Islet precursor cell (in vitro differentiated cells): ENCODE measurements around the gene SOX6.
"Not testable (repeated sequence)": the region's sequence is repeated elsewhere in the genome, so short reads cannot be mapped to it uniquely, and the experiment has no call there.

ENCODE experiments used
- DNase-seq: peaks from one replicate; pipeline ENCODE4 v3.0.0-alpha.2; 2018

SOX6 gene

DNA sequence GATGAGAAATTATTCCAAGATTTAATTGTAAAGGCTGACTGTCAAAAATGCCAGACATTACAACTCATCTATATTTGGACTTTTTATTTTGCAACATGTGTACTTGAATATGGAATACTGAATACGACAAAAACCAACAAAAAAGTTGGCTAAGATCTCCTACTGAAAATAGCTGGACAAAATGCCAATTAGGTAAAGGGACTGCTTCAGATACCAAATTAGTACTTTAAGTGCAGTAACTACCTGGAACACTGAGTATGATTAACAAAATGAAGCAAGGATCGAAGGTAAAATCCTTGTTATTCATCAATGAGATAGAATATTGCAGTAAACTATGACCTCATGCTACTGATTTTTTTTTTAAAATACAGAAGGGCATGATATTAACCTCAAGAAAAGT is 173.8 kb downstream of the SOX6 start:
- no peak for DNase-seq

DNA sequence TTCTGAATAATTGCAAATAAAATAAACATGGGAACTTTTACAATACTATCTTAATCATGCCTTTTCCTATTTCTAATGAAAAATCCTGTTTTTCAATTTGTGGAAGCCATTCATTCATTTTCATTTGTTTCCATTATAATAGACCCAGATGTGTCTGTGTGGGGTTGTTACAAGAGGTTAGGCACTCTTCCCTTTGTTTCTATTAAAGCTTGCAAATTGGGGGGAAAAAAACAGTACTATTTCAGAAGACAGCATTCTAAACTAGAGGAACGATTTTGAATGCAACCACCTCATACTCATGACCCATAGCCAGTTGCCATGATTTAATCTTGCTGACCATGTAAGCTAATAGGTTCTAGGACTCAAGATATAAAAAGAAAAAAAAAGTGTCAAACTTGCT is 175.5 kb downstream of the SOX6 start:
- no peak for DNase-seq

DNA sequence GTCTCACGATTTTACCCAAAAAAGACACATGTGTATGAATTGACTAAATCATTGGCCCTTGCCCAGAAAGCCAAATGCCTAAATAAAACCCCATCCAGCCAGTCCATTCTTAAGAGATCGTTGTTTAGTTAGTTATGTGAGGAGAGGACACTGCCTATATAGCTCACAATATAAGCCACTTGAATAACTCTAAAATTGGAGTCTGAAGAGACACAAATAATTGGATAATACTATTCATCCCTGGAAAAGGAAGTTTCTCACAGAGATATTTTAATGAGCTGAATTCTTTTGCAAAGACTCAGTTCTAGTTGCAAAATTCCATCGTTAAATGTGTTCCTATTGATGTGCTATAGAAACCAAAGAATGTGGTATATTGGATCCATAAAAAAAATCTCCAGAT is 176.7 kb downstream of the SOX6 start:
- DNase-seq = no peak

DNA sequence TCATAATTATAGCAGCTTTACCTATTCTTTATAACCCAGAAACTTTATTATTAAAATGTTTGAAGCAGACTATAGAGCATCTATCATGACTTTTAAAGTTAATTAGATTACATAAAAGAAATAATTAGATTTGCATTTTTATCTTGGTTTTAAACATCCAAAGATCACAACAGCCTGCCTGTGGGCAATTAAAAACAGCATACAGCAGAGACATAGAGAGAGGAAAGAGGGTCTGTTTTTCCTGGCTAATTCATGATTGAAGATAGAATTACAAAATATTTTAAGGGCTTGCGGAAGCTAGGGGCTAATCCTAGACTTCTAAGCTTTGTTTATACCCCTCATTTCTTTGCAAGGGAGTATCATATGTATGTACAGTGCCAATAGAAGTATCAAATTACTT is 178.1 kb downstream of the SOX6 start:
- no peak for DNase-seq

DNA sequence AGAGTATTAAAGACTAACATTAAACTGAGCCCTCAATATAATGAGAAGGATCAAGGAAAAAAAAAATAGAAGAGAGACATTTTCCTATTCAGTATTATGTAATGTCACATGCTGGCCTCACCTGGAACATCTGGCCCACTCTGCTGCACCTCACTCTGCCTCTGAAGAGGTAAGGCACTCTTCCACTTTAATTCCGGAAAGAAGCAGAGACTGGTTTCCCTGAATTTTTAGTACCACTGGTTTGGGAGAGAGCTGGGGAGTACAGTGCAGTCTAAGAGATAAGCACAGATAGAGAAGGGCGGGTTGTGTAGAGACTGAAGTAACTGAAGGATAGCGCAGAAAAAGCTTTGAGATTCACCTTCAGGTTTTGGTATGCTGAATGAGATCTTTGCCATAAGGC is 178.7 kb downstream of the SOX6 start:
- no peak for DNase-seq

DNA sequence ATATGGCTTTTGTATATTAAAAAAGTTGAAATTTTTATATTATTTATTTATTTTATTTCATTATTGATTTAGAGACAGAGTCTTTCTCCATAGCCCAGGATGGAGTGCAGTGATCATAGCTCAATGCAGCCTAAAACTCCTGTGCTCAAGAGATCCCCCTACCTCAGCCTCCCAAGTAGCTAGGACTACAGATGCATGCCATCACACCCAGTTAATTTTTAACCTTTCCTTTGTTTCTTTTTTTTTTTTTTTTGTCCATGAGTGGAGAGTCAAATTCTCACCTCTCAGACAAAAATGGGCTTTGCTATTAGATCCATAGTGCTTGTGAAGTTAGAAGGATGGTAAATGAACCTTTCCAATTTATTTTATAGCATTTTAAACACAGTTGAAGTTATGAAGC is 182.5 kb downstream of the SOX6 start:
- DNase-seq = no peak

DNA sequence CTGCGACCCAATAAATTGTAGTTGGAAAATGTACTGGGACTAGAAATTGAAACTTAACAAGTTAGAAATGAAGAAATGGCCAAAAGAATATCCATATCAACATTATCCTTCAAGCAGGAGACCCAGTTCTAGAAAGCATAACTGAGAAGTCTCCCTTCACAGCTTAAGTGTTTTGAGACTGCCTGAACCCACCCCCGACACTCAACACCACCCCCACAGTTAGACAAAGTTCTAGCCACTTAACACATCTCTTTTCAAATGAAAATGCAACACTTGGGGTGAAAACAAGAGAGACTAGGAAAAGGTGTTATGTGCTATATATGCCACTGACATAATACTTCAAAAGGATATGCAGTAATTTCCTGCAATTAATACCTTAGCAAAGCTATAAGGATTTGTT is 184.5 kb downstream of the SOX6 start:
- DNase-seq = no peak

DNA sequence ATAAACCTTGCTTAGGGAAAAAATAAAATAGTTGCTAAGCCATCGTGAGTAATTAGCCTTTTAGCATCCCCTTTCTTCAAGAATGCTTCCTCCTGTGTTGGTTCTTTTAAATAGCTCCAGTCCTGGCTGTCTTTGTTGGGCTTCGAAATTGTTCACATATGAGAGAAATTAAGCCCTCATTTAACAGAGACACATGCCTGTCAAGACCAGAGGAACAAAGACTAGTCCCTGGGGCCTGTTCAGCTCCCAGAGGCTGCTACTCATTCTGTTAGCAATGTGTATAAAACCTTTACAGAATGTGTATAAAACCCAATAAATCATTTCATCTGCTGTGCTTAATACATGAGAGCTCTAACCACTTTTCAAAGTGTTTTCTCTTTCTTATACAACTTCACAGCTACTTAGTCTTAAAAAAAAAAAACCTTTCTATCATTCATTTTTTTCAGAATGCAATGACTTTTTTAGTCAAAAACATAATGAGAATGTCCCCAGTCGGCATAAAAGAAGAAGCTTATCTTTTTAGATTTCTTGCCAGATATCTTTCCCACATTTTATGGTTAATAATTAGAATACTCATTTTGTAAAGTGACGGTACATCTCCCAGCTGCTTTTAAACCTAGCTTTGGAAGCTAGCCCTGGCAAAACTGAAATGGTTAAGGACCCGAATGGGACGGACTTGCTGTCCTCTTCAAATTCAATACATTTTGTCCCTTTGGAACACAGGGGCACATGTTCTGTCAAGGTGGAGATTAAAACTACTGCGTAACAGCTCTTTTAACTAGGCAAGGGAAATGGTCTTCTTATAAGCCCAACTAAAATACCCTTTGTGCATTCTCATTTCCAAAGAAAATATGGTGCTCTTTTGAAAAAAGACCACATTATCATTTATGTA is 186.1 kb downstream of the SOX6 start:
- no peak for DNase-seq

DNA sequence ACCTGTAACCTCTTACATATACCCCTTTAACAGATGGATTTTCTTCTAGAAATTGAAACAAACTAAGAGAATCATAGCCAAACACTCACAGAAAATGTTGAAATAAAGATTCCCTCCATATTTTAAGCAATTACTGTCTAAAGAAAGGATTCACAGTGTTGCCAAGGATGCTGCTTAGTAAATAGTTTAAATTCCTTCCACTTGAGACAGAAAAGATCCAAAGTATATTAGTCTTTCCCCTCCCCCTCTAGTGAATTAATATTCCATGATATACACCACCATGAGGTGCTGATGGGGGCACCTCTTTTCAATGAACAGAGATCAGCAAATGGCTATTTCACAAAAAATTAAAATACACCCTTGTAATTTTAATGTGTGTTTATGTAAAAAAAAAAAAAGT is 186.8 kb downstream of the SOX6 start:
- DNase-seq = no peak

DNA sequence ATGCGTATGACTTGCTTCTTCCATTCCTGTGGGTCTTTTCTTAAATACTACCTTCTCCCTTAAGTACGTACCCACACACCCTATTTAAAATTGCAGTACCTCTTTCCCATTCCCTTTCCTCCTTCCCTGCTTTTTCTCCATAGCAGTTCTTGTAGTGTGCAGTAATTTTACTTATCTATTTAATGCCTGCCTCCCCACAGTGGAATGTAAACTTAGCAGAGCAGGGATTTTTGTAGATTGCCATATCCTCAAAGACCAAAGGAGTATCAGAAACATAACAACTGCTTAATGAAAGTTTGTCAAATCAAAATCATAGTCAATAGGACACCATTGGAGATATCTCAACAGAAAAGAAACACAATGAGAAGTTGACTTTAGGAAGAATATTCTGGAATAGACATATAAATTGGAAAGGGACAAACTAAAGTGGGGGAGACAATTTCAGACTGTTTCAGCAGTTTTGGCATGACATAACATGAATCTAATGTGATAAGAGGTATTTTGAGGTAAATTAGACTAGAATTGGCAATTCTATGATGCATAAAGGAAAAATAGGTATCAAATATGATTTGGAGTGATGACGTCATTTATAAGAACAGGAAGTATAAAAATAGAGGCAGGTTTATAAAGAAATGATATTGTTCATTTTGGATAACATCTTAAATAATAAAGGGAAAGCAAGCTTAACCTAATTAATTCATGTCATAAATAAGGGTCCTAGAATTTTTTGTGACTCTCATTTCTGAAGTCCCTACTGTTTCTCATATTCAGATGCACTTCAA is 188.4 kb downstream of the SOX6 start:
- no peak for DNase-seq

DNA sequence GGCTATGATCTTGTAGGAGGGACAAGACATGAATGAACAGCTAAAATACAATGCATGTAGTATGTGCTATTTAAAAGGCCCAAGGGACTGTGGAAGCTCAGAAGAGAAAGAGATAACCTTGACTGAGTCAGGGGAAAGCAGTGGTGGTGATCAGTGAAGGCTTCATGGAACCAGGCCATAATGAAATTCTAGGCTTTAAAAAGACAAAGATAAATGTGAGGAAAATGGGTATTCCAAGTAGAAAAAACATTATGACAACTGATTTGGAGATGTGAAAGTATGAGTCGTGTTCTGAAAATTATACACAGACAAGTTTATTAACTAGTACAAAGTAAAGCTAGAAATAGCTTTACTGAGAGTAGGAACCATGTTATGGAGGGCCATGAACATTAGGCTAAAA is 189.8 kb downstream of the SOX6 start:
- no peak for DNase-seq

DNA sequence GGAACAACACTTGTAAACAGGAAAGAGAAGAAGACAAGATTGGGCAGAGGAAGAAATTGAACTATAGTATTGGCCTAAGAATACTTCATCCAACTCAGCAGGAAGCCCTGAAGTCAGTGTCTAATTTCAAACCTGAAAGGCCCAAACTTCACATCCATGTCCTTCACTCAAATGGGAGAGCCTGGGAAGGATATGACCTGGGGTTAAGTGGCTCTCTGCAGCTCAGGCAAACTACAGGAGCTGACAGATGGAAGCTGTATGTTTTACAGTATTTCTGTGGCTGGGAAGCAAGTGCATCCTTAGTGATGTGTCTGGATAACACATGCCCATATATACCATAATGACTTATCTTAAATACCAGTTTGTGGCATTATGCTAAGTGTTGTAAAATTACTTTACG is 196.2 kb downstream of the SOX6 start:
- DNase-seq = no peak

DNA sequence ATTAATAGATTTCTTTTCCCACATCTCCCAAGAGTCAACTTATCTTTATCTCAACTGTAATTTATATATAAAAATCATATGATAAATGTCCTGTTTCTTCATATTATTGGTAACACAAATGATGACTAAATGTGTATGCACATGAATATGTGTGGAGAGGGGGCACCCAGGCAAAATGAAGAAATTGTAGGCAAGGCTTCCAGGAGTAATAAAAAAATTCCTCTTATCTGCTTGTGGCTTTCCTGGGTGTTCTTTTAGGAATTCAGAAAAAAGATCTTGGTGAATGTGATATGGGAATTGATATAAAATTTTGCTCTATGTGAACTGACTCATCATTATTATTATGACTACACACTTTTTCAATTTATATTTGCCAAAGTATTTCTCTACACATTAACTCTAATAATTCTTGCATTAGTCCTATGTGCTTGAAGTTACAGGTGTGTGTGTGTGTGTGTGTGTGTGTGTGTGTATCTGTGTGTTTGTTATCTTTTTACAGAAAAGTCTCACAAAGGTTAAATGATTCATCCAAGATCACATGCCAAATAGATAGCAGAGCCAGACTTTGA is 197.8 kb downstream of the SOX6 start:
- DNase-seq = no peak

DNA sequence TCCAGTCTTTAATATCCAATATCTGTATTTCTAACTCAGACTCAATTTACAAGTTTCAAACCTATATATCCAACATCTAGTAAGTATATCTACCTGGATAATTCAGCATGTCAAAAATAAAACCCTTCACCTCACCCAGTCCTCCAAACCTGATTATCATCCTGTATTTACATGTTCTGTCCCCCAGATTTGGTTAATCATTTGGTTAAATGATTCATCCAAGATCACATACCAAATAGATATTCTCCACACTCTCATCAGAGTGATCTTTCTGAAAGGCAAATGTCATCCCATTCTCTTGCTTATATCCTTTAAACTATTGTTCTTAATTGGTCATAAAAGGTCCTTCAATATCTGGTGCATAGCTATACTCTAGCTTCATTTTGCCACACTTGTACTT is 199.0 kb downstream of the SOX6 start:
- no peak for DNase-seq

DNA sequence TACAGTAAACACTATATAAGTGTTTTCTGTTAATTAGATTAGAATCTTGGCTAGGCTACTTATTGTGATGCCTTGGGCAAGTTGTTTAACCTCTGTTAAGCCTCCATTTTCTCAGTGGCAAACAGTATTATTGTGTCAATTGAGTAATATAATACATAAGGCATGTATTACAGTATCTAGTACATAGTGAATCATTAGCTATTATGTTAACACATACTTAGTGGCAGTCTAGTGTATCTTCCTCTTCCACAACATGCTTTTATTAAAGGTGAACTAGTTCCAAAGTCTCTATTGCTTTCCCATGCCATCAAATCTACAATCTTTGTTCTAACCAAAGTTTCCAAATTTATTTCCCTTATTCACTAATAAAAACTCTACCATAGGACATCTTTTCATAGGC is 200.9 kb downstream of the SOX6 start:
- no peak for DNase-seq

DNA sequence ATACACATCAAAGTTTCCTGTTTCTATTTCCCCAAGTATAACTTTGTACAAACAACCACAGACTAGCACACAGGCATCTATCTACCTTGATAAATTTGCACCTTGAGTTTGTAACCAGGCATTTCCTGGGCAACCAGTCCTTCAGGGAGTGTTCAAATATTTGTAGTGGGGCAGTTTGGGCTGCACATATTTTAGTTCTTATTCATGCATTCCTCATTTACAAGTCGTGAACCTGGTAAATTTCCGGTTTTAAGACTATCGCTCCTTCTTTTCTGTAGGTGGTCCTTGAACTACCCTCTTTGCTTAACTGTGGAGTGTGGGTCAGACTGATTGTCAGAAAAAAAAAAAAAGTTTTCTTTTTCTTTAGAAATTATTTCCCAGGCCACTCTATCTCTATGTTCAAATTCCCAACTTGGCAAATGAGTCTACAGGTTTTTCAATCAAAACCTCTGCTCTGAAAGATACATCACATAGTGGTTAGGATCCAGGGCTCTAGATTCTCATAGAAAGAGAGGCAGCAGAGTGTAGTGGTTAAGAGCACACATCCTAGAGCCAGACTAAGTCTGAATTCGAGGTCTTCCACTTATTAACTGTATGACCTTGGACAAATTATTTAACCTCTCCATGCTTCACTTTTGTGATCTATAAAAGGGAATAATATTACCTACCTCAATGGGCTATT is 201.5 kb downstream of the SOX6 start:
- DNase-seq = peak; percentile 74

DNA sequence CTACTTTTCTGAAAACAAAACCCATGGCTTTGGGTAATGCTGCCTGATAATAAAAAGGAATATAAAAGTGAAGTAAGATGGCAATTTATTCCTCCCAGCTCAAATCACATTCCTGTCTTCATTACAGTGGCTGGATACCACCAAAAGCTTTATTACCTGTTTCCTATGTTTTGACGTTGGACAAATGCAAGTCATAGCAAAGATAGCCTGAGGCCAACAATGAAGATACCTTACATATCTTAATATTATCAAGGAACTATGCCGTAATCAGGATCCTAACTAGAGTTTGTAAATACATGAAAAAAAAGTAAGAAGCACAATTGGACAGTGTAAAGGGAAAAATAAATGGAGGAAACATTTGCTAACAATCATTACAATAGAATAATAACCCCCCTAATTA is 202.4 kb downstream of the SOX6 start:
- no peak for DNase-seq

DNA sequence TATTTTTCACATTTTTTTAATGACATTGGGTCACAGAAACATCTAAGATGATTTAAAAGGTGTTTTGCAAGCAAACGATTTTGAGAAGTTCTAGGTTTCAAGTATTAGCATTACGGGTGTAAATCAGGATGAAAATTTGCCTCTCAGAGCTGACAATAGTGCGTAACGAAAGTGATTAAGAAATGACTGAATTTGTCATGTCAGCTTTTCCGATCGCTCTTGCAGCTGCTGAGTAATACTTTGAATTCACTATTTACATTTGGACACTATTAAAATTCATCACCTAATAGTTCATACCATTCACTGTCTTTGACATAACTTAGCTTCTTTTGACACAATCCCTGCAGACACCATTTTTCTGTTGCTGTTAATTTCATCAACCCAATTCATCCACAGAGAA is 205.2 kb downstream of the SOX6 start:
- no peak for DNase-seq

DNA sequence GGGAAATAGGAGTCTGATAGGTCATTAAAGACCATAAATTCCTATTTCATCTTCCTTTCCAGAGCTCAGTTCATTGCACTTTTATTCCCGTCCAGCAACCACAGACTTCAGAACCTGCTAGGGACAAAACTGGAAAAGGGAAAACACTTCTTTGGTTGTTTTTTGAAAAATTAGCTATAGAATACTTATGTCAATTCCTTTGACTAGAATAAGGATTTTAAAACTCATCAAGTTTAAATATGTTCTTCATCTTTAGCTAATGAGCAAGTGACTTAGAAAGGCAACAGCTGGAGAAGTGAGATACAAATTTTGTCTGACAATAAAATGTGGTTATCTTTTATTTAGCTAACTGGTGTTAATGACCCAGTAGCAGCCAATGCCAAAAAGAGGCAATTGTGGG is 206.9 kb downstream of the SOX6 start:
- DNase-seq = no peak

DNA sequence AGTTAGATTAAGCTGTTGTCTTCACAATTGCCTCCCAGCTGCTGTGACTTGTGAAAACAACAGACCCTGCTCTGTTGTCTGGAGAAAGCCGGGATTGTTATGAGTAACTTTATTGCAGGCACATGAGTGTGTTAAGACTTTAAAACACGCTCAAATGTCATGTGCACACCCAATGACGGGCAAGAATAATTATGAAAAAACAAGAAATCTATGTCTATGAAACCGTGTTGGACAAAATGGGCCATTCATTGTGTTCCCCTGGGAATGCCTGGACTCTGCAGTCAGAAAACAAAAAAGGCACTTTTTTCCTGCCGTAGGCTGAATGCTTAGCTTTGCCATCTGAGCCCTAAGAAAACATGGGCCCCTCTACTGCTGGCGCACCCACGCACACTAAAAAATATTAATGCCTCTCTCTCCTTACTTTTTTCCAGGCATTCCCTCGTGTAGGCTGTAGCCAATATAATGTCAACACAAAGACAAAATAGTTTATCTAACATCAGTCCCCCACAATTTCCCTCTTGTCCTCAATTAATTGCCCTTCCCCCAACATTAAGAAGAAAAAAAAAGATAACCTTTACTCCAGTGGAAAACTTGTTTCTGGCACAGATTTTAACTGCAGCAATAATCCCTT is 207.9 kb downstream of the SOX6 start:
- DNase-seq = no peak

DNA sequence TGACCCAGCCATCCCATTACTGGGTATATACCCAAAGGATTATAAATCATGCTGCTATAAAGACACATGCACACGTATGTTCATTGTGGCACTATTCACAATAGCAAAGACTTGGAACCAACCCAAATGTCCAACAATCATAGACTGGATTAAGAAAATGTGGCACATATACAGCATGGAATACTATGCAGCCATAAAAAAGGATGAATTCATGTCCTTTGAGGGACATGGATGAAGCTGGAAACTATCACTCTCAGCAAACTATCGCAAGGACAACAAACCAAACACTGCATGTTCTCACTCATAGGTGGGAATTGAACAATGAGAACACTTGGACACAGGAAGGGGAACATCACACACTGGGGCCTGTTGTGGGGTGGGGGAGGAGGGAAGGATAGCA is 209.4 kb downstream of the SOX6 start:
- DNase-seq = not testable (repeated sequence)

DNA sequence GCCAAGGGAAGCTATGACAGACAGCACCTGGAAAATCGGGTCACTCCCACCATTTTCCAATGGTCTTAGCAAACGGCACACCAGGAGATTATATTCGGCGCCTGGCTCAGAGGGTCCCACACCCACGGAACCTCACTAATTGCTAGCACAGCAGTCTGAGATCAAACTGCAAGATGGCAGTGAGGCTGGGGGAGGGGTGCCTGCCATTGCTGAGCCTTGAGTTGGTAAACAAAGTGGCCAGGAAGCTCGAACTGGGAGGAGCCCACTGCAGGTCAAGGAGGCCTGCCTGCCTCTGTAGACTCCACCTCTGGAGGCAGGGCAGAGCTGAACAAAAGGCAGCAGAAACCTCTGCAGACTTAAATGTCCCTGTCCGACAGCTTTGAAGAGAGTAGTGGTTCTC is 214.7 kb downstream of the SOX6 start:
- DNase-seq = not testable (repeated sequence)

DNA sequence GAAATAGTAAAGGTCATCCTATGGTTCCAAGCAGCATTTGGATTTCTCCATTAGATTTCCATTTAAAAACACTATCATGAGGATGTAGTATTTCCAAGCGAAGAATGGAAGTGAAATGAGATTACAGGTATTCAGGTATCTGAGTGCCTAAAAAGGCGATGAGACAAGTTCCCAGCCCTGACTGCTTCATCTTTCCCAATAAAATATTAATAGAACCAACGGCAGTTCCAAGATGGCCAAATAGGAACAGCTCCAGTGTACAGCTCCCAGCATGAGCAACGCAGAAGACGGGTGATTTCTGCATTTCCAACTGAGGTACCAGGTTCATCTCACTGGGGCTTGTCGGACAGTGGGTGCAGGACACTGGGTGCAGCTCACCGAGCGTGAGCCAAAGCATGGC is 215.2 kb downstream of the SOX6 start:
- not testable (repeated sequence) for DNase-seq
